ENCODE data around the gene OR5A2.
"Not testable (repeated sequence)": the region's sequence is repeated elsewhere in the genome, so short reads cannot be mapped to it uniquely, and the experiment has no call there.

OR5A2 gene

GRCh38 chr11:59394186-59394585 is 32.0 kb downstream of the OR5A2 start:
- DNase-seq (ENCODE audit: low read depth) = no peak

- DNase-seq (ENCODE audit: low read depth) = no peak
Measured at GRCh38 chr11:59380263-59381059, 45.8 kb downstream of the OR5A2 start.

- not testable (repeated sequence) for DNase-seq (ENCODE audit: low read depth)
Measured at GRCh38 chr11:59372324-59372723, 53.9 kb downstream of the OR5A2 start.

GRCh38 chr11:59368238-59369022 is 57.8 kb downstream of the OR5A2 start:
- DNase-seq (ENCODE audit: low read depth) = no peak
